GM21723 (cell line): ENCODE data around the gene ZNF740.

Source experiments
- ATAC-seq: cut with Tn5 transposase; IDR thresholded peaks from one replicate; pipeline ENCODE4 v1.9.1; 2021; ENCODE audit warnings: mild to moderate bottlenecking, moderate library complexity; ENCODE audit not compliant: unreplicated experiment

ZNF740 gene

GRCh38 chr12:53212931-53213330, 32.4 kb downstream of the ZNF740 start:
- no peak for ATAC-seq

- ATAC-seq = peak; percentile 43
Measured at GRCh38 chr12:53213348-53213747, 32.8 kb downstream of the ZNF740 start.

GRCh38 chr12:53214221-53214620, 33.7 kb downstream of the ZNF740 start:
- no peak for ATAC-seq

DNA sequence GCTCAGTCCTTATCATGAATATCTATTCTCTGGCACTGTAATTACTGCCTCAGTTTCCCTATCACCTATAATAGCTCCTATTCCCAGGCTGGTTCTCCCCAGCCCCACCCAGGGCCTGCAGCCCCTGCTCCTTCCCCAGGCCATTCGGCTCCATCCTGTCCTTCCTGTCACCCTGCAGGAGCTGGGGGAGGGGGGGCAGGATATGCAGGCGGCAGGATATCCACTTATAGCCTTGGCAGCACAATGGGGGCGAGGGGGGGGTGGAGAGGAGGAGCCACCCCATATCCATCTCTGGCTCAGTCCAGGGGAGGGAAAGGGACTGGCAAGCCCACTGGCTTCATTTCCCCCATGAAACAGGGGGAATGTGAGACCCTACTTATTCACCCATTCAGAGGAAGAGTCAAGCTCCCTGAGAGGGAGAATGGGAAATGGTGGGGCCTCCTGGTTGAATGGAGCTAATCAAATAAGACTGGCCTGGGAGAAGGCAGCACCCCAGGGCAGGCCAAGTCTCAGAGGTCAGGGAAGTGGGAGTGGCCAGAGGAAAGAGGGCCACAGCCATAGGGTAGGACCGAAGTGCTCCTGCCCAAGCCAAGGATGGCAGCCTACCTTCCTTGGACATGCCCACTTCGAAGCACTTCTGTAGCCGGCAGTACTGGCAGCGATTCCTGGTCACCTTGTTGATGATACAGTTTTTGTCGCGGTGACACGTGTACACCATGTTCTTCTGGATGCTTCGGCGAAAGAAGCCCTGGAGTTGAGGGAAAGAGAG, 34.3 kb downstream of the ZNF740 start:
- no peak for ATAC-seq

- ATAC-seq = no peak
Measured at GRCh38 chr12:53215497-53215896, 35.0 kb downstream of the ZNF740 start.

- ATAC-seq = no peak
Measured at GRCh38 chr12:53217051-53217930, 36.8 kb downstream of the ZNF740 start.

GRCh38 chr12:53217931-53218307, 37.4 kb downstream of the ZNF740 start:
- ATAC-seq = no peak

DNA sequence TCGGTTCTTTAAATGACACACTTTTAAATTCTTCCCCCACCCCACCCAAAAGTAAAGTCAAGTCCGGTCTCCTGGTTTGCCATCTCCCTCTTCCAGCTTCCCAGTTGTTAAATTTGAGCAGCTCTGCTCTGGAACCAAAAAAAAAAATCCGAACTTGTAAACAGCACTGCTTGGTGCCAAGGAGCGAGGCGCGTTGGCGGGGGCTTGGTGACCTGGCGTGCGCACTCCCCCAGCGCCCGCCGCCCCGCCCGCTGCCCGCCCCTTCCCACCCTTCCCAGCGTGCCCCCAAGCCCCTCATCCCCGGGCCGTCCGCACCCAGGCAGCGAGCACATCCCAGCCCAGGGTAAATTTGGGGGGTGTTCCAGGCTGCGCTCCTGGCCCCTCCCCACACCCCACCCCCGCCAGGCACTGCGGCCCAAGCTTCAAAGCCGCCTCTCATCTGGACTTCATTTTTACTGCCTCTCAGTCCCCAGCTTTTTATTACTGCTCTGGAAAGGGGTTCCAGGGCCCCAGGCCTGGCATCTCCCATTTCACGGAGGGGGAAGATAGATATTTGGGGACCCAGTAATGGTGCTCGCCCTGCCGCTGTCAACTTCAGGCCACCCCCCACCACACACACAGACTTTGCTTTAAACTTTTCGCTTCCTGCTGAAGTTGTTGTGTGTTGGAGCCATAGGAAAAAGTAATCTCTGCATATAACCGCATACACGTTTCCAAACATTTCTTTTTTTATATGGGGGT, 38.2 kb downstream of the ZNF740 start:
- ATAC-seq = no peak

DNA sequence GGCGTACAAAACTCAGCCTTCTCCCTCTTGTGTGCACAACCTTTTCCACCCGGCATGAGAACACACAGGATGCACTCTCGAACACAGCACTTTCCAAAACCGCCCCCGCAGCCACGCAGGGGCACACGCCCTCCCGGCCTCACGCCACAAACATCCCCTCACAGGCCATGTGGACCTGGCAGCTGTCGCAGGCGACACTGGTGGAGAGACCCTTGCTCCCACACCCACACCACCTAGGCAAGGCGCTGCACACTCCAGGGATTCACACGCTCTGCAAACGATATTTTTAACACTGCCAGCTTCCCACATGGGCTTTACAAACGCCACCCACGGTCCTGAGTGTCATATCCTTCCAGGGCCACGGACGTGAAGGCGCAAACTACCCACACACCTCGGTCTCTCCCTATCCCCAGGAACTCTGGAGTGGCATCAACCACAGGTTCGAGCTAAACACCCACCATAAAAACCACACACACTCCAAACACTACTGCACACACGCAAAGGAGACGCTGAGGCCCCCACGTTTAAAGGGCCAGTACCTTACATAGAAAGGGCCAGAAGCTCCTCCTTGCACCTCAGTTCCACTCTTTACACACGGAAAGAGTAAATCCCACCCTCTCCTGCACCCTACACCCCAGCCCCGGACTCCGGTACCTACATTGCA, 38.9 kb downstream of the ZNF740 start:
- no peak for ATAC-seq

- ATAC-seq = peak; percentile 39
Measured at GRCh38 chr12:53219956-53220693, 39.6 kb downstream of the ZNF740 start.

DNA sequence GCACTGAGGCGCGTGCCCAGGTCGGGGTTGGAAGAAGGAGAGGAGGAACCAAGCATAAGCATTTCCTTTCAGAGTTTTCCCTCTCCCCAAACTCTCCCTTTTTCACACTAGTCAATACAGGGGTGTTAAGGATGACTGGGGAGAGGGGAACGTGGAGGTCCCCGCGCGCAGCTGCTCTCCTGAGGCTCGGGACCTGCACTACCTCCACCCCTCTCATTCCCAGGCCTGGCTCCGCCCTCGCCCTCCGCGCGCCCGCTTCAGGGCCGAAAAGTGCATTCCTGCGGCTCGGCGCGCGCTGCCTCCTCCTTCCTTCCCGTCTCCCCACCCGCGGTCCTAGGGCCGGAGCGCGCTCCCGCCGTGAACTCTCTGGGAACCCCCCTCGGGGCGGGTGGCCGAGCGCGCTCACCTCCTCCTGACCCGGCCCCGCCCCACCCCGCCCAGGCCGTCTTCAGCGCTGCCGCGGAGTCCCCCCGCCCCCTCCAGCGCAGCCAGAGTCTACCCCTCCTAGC, 40.2 kb downstream of the ZNF740 start:
- ATAC-seq = peak; percentile 57

DNA sequence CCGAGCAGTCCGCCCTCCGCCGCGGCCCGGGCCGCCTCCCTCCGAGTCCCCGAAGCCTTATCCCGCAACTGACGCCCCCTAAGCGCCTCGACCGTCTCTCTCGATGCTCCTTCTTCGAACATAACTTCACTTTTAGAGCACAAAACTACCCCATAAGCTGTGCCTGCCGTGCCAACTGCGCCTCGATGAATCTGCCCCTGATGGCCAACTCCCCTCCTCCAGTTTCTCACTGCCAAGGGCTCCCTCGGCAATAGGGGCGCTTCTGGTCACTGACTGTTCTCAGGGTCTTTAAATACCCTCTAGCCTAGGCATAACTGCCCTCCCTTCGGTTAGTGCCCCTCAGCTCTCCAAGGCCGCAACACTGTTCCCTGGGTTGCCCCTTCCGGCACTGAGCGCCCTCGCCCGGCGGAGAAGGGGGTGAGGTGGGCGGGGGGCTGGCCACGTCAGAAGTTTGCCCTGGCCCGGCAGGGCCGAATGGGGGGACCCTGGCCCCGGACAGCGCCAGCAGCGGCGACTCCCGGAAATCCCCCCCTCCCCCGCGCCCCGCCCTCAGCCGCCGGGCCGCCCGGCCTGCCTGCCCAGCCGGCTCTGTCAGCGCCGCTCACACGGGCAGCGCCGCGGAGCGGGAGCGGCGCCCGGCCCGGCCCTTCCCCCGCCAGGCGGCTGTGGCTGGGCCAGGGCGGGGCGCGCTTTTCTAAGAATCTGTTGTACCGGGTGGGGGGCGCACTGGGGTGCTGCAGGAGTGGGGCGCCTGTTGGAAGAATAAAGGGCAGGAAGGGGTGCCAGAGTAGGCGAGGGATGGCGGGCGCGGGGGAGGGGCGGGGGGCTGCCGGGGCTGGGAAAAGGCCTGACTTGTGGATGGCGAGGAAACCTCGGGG, 40.9 kb downstream of the ZNF740 start:
- ATAC-seq = peak; percentile 31

DNA sequence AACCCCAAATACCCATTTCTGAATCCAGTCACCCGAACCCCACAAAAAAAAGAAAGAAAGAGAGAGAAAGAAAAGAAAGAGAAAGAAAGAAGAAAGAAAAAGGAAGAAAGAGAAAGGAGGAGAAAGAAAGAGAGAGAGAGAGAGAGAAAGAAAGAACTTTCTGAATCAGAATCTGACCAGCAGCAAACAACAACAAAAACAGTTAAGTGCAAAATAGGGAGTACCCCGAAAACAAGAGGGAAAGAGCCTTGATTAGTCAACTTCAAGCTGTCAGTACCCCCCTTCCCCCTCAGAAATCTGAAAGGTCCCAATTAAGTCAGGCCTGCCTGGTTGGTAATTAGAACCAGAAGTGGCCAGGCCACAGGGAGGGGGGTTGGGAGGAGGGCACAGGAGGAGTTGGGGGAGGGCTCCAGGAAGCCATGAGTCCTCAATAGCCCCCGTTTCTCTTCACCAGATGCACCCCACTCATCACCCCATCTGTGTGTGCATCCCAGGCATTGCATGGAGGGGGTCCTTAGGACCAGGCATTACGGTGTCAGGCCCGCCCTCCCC, 41.7 kb downstream of the ZNF740 start:
- ATAC-seq = no peak

- ATAC-seq = no peak
Measured at GRCh38 chr12:53222806-53223261, 42.3 kb downstream of the ZNF740 start.

DNA sequence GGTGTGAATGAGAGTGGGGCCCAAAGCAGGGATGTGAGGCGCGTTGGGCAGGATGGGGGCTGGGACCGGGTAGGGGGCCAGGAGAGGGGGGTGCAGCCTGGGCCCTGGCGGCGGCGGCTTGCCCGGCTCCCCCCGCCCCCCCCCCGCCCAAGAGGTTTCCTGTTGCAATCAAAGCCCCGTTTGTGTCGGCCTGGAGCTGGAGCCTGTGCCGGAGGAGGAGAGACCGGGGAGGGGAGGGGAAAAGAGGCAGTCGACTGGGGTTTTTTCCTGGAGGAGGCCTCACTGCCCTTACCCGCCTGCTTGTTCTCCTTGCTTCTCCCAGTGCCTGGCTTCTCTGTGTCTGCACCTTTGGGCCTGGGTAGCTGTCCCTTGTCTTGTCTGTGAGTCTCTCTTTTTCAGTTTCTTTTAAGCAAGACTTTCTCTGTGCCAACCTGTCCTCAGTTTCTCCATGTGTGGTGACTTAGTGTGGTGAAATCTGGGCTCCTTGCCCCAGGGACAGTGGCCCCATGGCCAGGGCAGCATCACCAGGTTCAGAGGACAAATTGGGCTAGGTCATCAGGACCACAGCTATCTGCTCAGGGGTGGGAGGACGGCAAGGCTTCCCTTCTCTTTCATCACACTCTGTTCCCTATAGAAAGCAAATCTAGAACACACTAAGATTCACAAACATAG, 43.0 kb downstream of the ZNF740 start:
- no peak for ATAC-seq

GRCh38 chr12:53224061-53224896, 43.8 kb downstream of the ZNF740 start:
- no peak for ATAC-seq
